PFSK-1 (cell line): ENCODE results near the gene TXNDC8.

Experiments
- POLR2AphosphoS5 ChIP-seq: IDR thresholded peaks from 2 replicates; pipeline ENCODE4 v1.6.1; 2012; ENCODE audit warnings: low read depth, mild to moderate bottlenecking, control low read depth, low read length, moderate library complexity
- TAF1 ChIP-seq: IDR thresholded peaks from 2 replicates; pipeline ENCODE4 v1.6.1; 2012; ENCODE audit warnings: low read length, control low read depth, borderline replicate concordance; ENCODE audit not compliant: insufficient read depth

- TF ChIP-seq POLR2AphosphoS5 (no peak), TAF1 (no peak)
Measured at GRCh38 chr9:110332766-110333165, 4.9 kb downstream of the TXNDC8 start.
